Gastrocnemius medialis (tissue), 4 donors: Measurements from ENCODE around the gene ZBTB16.

Source experiments
- POLR2A ChIP-seq, 2 donors: fragments of 450-650 bp; IDR thresholded peaks; one replicate each; pipeline ENCODE4 v1.6.1; 2017; ENCODE audit warnings: antibody characterized with exemption in 2 of 2, mild to moderate bottlenecking in 2 of 2, moderate library complexity in 2 of 2
- TF ChIP-seq, protein P1 (sequence below), 5 experiments: fragments of 450-650 bp in 3 of 5; fragments of 200-600 bp in 2 of 5; sonication (generic) in 2 of 5; IDR thresholded peaks in 4 of 5; conservative IDR thresholded peaks in 1 of 5; 1 replicate in 4 of 5; 2 replicates in 1 of 5; pipeline ENCODE4 v1.5.1; 2016 to 2019; ENCODE audit warnings: antibody characterized with exemption in 5 of 5, mild to moderate bottlenecking in 3 of 5, moderate library complexity in 3 of 5

DNA sequence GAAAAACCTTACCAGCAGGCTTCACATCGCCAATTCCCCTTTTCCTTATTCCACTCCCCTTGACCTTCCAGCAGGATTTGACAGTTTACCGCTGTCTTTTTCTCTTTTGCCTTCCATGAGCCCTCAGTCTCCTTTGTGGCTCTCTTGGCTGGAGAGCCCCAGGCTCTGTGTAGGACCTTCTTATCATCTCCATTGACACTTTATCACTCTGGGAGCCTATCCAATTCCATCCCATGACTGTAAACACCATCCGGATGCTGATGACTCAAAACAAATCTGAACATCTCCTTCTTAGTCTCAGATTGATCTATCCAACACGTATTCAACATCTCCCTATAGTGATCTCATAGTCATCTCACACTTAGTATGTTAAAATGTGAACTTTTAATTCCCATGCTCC, 48.6 kb upstream of the ZBTB16 start:
- TF ChIP-seq, protein P1, sequence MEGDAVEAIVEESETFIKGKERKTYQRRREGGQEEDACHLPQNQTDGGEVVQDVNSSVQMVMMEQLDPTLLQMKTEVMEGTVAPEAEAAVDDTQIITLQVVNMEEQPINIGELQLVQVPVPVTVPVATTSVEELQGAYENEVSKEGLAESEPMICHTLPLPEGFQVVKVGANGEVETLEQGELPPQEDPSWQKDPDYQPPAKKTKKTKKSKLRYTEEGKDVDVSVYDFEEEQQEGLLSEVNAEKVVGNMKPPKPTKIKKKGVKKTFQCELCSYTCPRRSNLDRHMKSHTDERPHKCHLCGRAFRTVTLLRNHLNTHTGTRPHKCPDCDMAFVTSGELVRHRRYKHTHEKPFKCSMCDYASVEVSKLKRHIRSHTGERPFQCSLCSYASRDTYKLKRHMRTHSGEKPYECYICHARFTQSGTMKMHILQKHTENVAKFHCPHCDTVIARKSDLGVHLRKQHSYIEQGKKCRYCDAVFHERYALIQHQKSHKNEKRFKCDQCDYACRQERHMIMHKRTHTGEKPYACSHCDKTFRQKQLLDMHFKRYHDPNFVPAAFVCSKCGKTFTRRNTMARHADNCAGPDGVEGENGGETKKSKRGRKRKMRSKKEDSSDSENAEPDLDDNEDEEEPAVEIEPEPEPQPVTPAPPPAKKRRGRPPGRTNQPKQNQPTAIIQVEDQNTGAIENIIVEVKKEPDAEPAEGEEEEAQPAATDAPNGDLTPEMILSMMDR (IDR thresholded peaks at IDR 0.05 in 4 of 5, conservative IDR thresholded peaks at IDR 0.05 in 1 of 5): no peak
- no peak for TF ChIP-seq POLR2A (IDR thresholded peaks at IDR 0.05)
